HEK293 (cell line): ENCODE measurements around the gene CKS2.

Experiments used
- CTCF ChIA-PET: fragments of 350-600 bp; formaldehyde crosslinking; extraction: SDS; loops from one replicate; lab custom pipeline; 2021; ENCODE audit warnings: antibody characterized with exemption; lab: Yijun Ruan, JAX
- POLR2A ChIA-PET: fragments of 300-600 bp; formaldehyde crosslinking; extraction: SDS; loops from one replicate; lab custom pipeline; 2020; ENCODE audit warnings: antibody characterized with exemption, inconsistent platforms; lab: Yijun Ruan, JAX
- H3K27ac ChIP-seq: fragments of 200-500 bp; sonication (Bioruptor generic); 2 replicates; pipeline ENCODE4 v1.5.1; 2014; ENCODE audit warnings: low read depth, low read length, control low read depth, inconsistent platforms; ENCODE audit errors: extremely low read depth
- H3K36me3 ChIP-seq, 2 experiments: fragments of 200-500 bp in 1 of 2; sonication (Bioruptor generic) in 1 of 2; 1 replicate in 1 of 2; 2 replicates in 1 of 2; pipeline ENCODE4 v1.5.1; 2014 to 2017; ENCODE audit warnings: inconsistent platforms in 2 of 2, low read length in 2 of 2; ENCODE audit not compliant: control insufficient read depth in 2 of 2, insufficient read depth in 1 of 2
- H3K4me1 ChIP-seq: fragments of 200-500 bp; sonication (Bioruptor generic); 2 replicates; pipeline ENCODE4 v1.5.1; 2014; ENCODE audit warnings: mild to moderate bottlenecking, low read length, inconsistent platforms; ENCODE audit not compliant: control insufficient read depth, insufficient read depth
- H3K4me3 ChIP-seq: 2 replicates; pipeline ENCODE4 v1.5.1; 2011; ENCODE audit warnings: low read depth, mild to moderate bottlenecking, control low read depth, low read length, moderate library complexity
- H3K9me3 ChIP-seq: fragments of 200-500 bp; sonication (Bioruptor generic); 2 replicates; pipeline ENCODE4 v1.5.1; 2014; ENCODE audit warnings: low read depth, low read length, inconsistent platforms; ENCODE audit not compliant: control insufficient read depth, insufficient read depth
- GLI4 ChIP-seq: fragments of 450-650 bp; formaldehyde crosslinking; IDR thresholded peaks from 2 replicates; pipeline ENCODE4 v1.5.1; 2016; ENCODE audit warnings: missing biosample characterization, missing genetic modification characterization
- GLIS1 ChIP-seq: fragments of 450-650 bp; formaldehyde crosslinking; IDR thresholded peaks from 2 replicates; pipeline ENCODE4 v1.5.1; 2016; ENCODE audit warnings: missing biosample characterization, missing genetic modification characterization
- OSR2 ChIP-seq: fragments of 450-650 bp; formaldehyde crosslinking; IDR thresholded peaks from 2 replicates; pipeline ENCODE4 v1.5.1; 2016; ENCODE audit warnings: missing biosample characterization, missing genetic modification characterization
- SETDB1 ChIP-seq: IDR thresholded peaks from one replicate; pipeline ENCODE4 v1.6.1; 2017; ENCODE audit warnings: mild to moderate bottlenecking, low read length, moderate library complexity, mixed read lengths; ENCODE audit not compliant: insufficient read length
- ZEB2 ChIP-seq: fragments of 450-650 bp; formaldehyde crosslinking; IDR thresholded peaks from 2 replicates; pipeline ENCODE4 v1.5.1; 2016; ENCODE audit warnings: missing biosample characterization, missing genetic modification characterization
- ZNF16 ChIP-seq: fragments of 450-650 bp; formaldehyde crosslinking; IDR thresholded peaks from 2 replicates; pipeline ENCODE4 v1.5.1; 2016; ENCODE audit warnings: low read depth, missing biosample characterization, missing genetic modification characterization
- ZNF174 ChIP-seq: fragments of 450-650 bp; formaldehyde crosslinking; IDR thresholded peaks from 2 replicates; pipeline ENCODE4 v1.5.0; 2017; ENCODE audit warnings: missing biosample characterization, mild to moderate bottlenecking, missing genetic modification characterization
- ZNF2 ChIP-seq: fragments of 450-650 bp; formaldehyde crosslinking; IDR thresholded peaks from 2 replicates; pipeline ENCODE4 v1.5.1; 2016; ENCODE audit warnings: missing biosample characterization, missing genetic modification characterization
- ZNF274 ChIP-seq, 2 experiments: fragments of 200-500 bp in 1 of 2; fragments of 450-650 bp in 1 of 2; sonication (Bioruptor generic) in 1 of 2; formaldehyde crosslinking in 1 of 2; IDR thresholded peaks; 2 replicates each; pipeline versions ENCODE4 v1.5.1 to v1.6.1; 2014 to 2016; ENCODE audit warnings: borderline replicate concordance in 1 of 2, inconsistent platforms in 1 of 2, low read length in 1 of 2, missing biosample characterization in 1 of 2, missing genetic modification characterization in 1 of 2
- ZNF341 ChIP-seq: fragments of 450-650 bp; formaldehyde crosslinking; IDR thresholded peaks from 2 replicates; pipeline ENCODE4; 2016; ENCODE audit warnings: low read depth, missing biosample characterization, missing genetic modification characterization
- TF ChIP-seq, protein P1 (sequence below): fragments of 450-650 bp; formaldehyde crosslinking; IDR thresholded peaks from 2 replicates; pipeline ENCODE4 v1.5.0; 2017; ENCODE audit warnings: missing biosample characterization, missing genetic modification characterization, borderline replicate concordance
- TF ChIP-seq, protein P2 (sequence below): fragments of 450-650 bp; formaldehyde crosslinking; IDR thresholded peaks from 2 replicates; pipeline ENCODE4 v1.5.1; 2017; ENCODE audit warnings: missing biosample characterization, missing genetic modification characterization
- TF ChIP-seq, protein P3 (sequence below): fragments of 450-650 bp; formaldehyde crosslinking; optimal IDR thresholded peaks from 2 replicates; pipeline ENCODE3; 2016; ENCODE audit warnings: missing biosample characterization, mild to moderate bottlenecking, missing genetic modification characterization
- TF ChIP-seq, protein P4 (sequence below): fragments of 450-650 bp; formaldehyde crosslinking; IDR thresholded peaks from 2 replicates; pipeline ENCODE4 v1.5.1; 2016; ENCODE audit warnings: missing biosample characterization, missing genetic modification characterization
- TF ChIP-seq, protein P5 (sequence below): fragments of 450-650 bp; formaldehyde crosslinking; IDR thresholded peaks from 2 replicates; pipeline ENCODE4 v1.5.1; 2017; ENCODE audit warnings: missing biosample characterization, missing genetic modification characterization
- TF ChIP-seq, protein P6 (sequence below): fragments of 450-650 bp; formaldehyde crosslinking; IDR thresholded peaks from 2 replicates; pipeline ENCODE4 v1.5.1; 2016; ENCODE audit warnings: missing biosample characterization, missing genetic modification characterization, borderline replicate concordance

Gene CKS2

DNA sequence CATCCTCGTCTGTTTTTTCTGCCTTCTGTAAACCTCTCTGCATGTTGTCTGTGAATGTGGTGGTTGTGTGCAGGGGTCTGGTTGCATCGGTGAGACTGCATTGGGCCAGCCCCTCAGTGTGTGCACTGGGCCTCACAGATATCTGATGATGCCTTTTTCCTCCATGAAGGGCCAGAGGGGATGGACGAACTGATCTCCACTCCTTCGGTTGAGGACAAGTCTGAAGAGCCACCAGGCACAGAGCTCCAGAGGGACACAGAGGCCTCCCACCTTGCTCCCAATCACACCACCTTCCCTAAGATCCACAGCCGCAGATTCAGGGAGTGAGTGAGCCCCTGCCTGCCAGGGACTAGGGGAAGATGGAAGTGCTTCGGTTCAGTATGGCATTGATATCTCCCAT, 38.6 kb downstream of the CKS2 start:
- CTCF ChIA-PET: interaction anchor here (0.6 to 2.1 kb wide), 2 partner anchors 199 to 297 kb away, joined by 4 to 7 read pairs; no protein-coding TSS in a partner anchor
- TF ChIP-seq, protein P1, sequence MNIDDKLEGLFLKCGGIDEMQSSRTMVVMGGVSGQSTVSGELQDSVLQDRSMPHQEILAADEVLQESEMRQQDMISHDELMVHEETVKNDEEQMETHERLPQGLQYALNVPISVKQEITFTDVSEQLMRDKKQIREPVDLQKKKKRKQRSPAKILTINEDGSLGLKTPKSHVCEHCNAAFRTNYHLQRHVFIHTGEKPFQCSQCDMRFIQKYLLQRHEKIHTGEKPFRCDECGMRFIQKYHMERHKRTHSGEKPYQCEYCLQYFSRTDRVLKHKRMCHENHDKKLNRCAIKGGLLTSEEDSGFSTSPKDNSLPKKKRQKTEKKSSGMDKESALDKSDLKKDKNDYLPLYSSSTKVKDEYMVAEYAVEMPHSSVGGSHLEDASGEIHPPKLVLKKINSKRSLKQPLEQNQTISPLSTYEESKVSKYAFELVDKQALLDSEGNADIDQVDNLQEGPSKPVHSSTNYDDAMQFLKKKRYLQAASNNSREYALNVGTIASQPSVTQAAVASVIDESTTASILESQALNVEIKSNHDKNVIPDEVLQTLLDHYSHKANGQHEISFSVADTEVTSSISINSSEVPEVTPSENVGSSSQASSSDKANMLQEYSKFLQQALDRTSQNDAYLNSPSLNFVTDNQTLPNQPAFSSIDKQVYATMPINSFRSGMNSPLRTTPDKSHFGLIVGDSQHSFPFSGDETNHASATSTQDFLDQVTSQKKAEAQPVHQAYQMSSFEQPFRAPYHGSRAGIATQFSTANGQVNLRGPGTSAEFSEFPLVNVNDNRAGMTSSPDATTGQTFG (tag by site-specific recombination): no peak
- TF ChIP-seq ZNF2 (tag by site-specific recombination) (no peak), ZNF341 (no peak), GLI4 (no peak), GLIS1 (tag by site-specific recombination) (no peak), ZNF274 (IDR thresholded peaks at IDR 0.05; ENCODE audit: low read length) (no peak), ZNF274 (tag by site-specific recombination; IDR thresholded peaks at IDR 0.05; ENCODE audit: borderline replicate concordance) (no peak)
- TF ChIP-seq, protein P2, sequence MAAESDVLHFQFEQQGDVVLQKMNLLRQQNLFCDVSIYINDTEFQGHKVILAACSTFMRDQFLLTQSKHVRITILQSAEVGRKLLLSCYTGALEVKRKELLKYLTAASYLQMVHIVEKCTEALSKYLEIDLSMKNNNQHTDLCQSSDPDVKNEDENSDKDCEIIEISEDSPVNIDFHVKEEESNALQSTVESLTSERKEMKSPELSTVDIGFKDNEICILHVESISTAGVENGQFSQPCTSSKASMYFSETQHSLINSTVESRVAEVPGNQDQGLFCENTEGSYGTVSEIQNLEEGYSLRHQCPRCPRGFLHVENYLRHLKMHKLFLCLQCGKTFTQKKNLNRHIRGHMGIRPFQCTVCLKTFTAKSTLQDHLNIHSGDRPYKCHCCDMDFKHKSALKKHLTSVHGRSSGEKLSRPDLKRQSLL (tag by site-specific recombination): no peak
- TF ChIP-seq, protein P3, sequence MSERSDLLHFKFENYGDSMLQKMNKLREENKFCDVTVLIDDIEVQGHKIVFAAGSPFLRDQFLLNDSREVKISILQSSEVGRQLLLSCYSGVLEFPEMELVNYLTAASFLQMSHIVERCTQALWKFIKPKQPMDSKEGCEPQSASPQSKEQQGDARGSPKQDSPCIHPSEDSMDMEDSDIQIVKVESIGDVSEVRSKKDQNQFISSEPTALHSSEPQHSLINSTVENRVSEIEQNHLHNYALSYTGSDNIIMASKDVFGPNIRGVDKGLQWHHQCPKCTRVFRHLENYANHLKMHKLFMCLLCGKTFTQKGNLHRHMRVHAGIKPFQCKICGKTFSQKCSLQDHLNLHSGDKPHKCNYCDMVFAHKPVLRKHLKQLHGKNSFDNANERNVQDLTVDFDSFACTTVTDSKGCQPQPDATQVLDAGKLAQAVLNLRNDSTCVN (tag by site-specific recombination): no peak
- TF ChIP-seq, protein P4, sequence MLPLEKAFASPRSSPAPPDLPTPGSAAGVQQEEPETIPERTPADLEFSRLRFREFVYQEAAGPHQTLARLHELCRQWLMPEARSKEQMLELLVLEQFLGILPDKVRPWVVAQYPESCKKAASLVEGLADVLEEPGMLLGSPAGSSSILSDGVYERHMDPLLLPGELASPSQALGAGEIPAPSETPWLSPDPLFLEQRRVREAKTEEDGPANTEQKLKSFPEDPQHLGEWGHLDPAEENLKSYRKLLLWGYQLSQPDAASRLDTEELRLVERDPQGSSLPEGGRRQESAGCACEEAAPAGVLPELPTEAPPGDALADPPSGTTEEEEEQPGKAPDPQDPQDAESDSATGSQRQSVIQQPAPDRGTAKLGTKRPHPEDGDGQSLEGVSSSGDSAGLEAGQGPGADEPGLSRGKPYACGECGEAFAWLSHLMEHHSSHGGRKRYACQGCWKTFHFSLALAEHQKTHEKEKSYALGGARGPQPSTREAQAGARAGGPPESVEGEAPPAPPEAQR (tag by site-specific recombination): no peak
- no peak overlapping the region for H3K4me3 ChIP-seq
- H3K4me1 ChIP-seq: no peaks in the 10 kb centered on the region
- H3K9me3 ChIP-seq: no peaks in the 10 kb centered on the region
- peaks cover 6 to 98% of the 10 kb centered on the region in 2 experiments; a peak in 2 of 3 replicates for H3K36me3 ChIP-seq
- POLR2A ChIA-PET: no interaction called here
- H3K27ac ChIP-seq: no peak overlapping the region

DNA sequence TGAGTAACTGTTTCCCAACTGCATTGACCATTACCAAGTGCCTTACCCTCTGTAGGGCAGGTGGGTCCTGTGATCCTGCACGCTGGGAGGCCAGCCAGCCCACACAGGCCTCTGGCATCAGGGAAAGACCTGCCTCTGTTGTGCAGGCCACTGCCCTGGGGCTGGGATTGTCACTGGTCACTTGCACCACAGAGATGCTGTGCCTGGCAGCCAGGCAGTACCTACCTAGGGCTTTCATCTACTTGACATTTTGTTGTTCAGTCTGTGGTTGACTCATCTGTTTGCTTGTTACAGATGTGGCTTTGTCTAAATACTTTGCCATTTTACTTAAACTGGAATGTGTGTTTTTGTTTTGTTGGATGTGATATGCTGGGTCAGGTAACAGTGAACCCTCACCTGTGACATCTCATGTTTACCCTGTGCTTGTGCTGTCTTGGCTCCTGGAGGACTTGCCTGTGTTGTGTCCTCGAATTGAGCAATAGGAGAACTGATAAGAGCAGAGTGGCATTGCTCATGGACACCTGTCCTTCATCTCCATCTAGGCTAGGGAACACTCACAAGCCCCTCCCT, 40.1 kb downstream of the CKS2 start:
- ChIA-PET POLR2A (no interaction called here), CTCF (no interaction called here)
- Histone ChIP-seq H3K4me1 (no peaks in the 10 kb centered on the region), H3K36me3 (peaks cover 6 to 98% of the 10 kb centered on the region in 2 experiments; a peak in 2 of 3 replicates), H3K9me3 (no peaks in the 10 kb centered on the region), H3K4me3 (no peak overlapping the region), H3K27ac (no peak overlapping the region)
- TF ChIP-seq, protein P5, sequence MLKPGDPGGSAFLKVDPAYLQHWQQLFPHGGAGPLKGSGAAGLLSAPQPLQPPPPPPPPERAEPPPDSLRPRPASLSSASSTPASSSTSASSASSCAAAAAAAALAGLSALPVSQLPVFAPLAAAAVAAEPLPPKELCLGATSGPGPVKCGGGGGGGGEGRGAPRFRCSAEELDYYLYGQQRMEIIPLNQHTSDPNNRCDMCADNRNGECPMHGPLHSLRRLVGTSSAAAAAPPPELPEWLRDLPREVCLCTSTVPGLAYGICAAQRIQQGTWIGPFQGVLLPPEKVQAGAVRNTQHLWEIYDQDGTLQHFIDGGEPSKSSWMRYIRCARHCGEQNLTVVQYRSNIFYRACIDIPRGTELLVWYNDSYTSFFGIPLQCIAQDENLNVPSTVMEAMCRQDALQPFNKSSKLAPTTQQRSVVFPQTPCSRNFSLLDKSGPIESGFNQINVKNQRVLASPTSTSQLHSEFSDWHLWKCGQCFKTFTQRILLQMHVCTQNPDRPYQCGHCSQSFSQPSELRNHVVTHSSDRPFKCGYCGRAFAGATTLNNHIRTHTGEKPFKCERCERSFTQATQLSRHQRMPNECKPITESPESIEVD: no peak
- TF ChIP-seq ZEB2 (tag by site-specific recombination) (no peak), SETDB1 (no peak), OSR2 (no peak), ZNF174 (tag by site-specific recombination) (no peak), ZNF16 (no peak)
- TF ChIP-seq, protein P6, sequence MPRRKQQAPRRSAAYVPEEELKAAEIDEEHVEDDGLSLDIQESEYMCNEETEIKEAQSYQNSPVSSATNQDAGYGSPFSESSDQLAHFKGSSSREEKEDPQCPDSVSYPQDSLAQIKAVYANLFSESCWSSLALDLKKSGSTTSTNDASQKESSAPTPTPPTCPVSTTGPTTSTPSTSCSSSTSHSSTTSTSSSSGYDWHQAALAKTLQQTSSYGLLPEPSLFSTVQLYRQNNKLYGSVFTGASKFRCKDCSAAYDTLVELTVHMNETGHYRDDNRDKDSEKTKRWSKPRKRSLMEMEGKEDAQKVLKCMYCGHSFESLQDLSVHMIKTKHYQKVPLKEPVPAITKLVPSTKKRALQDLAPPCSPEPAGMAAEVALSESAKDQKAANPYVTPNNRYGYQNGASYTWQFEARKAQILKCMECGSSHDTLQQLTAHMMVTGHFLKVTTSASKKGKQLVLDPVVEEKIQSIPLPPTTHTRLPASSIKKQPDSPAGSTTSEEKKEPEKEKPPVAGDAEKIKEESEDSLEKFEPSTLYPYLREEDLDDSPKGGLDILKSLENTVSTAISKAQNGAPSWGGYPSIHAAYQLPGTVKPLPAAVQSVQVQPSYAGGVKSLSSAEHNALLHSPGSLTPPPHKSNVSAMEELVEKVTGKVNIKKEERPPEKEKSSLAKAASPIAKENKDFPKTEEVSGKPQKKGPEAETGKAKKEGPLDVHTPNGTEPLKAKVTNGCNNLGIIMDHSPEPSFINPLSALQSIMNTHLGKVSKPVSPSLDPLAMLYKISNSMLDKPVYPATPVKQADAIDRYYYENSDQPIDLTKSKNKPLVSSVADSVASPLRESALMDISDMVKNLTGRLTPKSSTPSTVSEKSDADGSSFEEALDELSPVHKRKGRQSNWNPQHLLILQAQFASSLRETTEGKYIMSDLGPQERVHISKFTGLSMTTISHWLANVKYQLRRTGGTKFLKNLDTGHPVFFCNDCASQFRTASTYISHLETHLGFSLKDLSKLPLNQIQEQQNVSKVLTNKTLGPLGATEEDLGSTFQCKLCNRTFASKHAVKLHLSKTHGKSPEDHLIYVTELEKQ (tag by site-specific recombination): no peak
